Heart left ventricle (tissue), 16 donors: Measurements from ENCODE around the gene PDZD4. TPM values are rescaled to one million over a fixed set of nuclear protein-coding genes. Genes with fewer than 3 reads are reported as not detected.

ENCODE experiments used
- ATAC-seq, 4 donors: fragments of 200-7000 bp; cut with Tn5 transposase; one replicate each; pipeline ENCODE4 v1.9.1; 2020 to 2022; ENCODE audit warnings: moderate library complexity in 4 of 4, mild to moderate bottlenecking in 3 of 4, moderate number of reproducible peaks in 1 of 4
- DNase-seq, 5 donors: peaks; one replicate each; pipeline ENCODE4 v3.0.0-alpha.2; 2020
- H3K27ac ChIP-seq, 12 donors: fragments of 200-600 bp; sonication (generic) in 4 of 12; one replicate each; pipeline versions ENCODE4 v1.5.0 to v1.8.0; 2016 to 2022; ENCODE audit warnings: mild to moderate bottlenecking in 2 of 12
- H3K27me3 ChIP-seq, 9 donors: fragments of 200-600 bp; sonication (generic) in 2 of 9; one replicate each; pipeline versions ENCODE4 v1.5.1 to v1.8.0; 2016 to 2022; ENCODE audit warnings: mild to moderate bottlenecking in 3 of 9
- H3K36me3 ChIP-seq, 9 donors: fragments of 200-600 bp; sonication (generic) in 2 of 9; one replicate each; pipeline versions ENCODE4 v1.5.0 to v1.8.0; 2018 to 2022; ENCODE audit warnings: mild to moderate bottlenecking in 2 of 9
- H3K4me1 ChIP-seq, 12 donors: fragments of 200-600 bp; sonication (generic) in 4 of 12; one replicate each; pipeline versions ENCODE4 v1.5.0 to v1.8.0; 2016 to 2022; ENCODE audit warnings: mild to moderate bottlenecking in 3 of 12
- H3K4me3 ChIP-seq, 12 donors: fragments of 200-600 bp; sonication (generic) in 4 of 12; one replicate each; pipeline versions ENCODE4 v1.5.0 to v1.8.0; 2017 to 2022; ENCODE audit warnings: mild to moderate bottlenecking in 9 of 12, moderate library complexity in 4 of 12
- H3K9me3 ChIP-seq, 12 donors: fragments of 200-600 bp; sonication (generic) in 4 of 12; one replicate each; pipeline versions ENCODE4 v1.5.0 to v1.8.0; 2016 to 2022; ENCODE audit warnings: mild to moderate bottlenecking in 1 of 12
- CTCF ChIP-seq, 12 donors: fragments of 200-600 bp; sonication (generic) in 4 of 12; IDR thresholded peaks; one replicate each; pipeline versions ENCODE4 v1.5.0 to v1.8.0; 2018 to 2022; ENCODE audit warnings: antibody characterized with exemption in 12 of 12, mild to moderate bottlenecking in 5 of 12
- POLR2A ChIP-seq, 2 donors: fragments of 450-650 bp; IDR thresholded peaks; one replicate each; pipeline ENCODE4 v1.6.1; 2017; ENCODE audit warnings: antibody characterized with exemption in 2 of 2, mild to moderate bottlenecking in 2 of 2, moderate library complexity in 2 of 2
- WGBS, 4 donors: extraction: QIAGEN DNeasy Blood & Tissue Kit in 2 of 4; methylation state at CpG; one replicate each; pipeline versions ENCODE4 v1.1.5 to v1.1.7; 2013 to 2018; 5-methylcytosine and 5-hydroxymethylcytosine counted together
- intact Hi-C, 10 donors: fragments of 100-400 bp; cut with DNase I; formaldehyde crosslinking; loops; one replicate each; pipeline versions ENCODE4 v1.11.1 to v1.14.2; 2022
- polyA plus RNA-seq, 2 donors: library from polyadenylated mRNA; stranded (reverse); fragments of 200-250 nt; gene quantifications; one replicate each; pipeline ENCODE4 v1.2.3, GENCODE V29; 2013
- total RNA-seq, 9 donors: library from RNA; depleted of rRNA in 2 of 9; stranded (reverse); fragments of >200 nt in 2 of 9; fragmentation: NEBNext Ultra II Directional in 3 of 9; extraction: Animal tissue kit (Norgen Biotek cat#: 25700) in 3 of 9; gene quantifications; one replicate each; pipeline versions ENCODE4 v1.1.0 to v1.2.4, GENCODE V29; 2016 to 2023
- donor health status: ischemic (EF 13 %, LVEDD 7.1; RV severe dilation, severe dysfunction).
- donor health status: healthy with polysubstance abuse.
- donor health status: DM: no; HTN: yes; CAD: no.
- donor health status: DM: no; HTN: no; CAD: no.
- donor health status: ischemic (EF 25% LVEDD 6.9; RV normal size, moderate dysfunction).
- donor health status: ischemic (EF 25% LVEDD 5.7; RV mildly dilated, moderate dysfunction).
- donor health status: healthy.
- donor health status: DM: yes; HTN: yes; CAD: no.
- donor health status: ischemic (EF 35%, LVEDD 5.7; RV mildly dilated, moderate dysfunction).
- donor health status: nonischemic (EF 11% LVEDD 7.7; RV severe dilation, severe dysfunction).
- donor health status: DM: yes; HTN: yes; CAD: no.
- donor health status: PGD.
- donor health status: ischemic (EF 29% LVEDD 5.4; RV normal size, mild dysfunction).
- donor health status: nonischemic (EF 23%, LVEDD 6.1; RV moderate dilation, normal function).

Gene PDZD4
- total and polyA plus RNA-seq, 11 donors: 1.7 to 4.0 (median 2.4) TPM

- intact Hi-C loops: no loop called here
These were observed 15.6 kb downstream of the PDZD4 start for GRCh38 chrX:153814591-153815315.

GRCh38 chrX:153813161-153813560 is 17.2 kb downstream of the PDZD4 start:
- Histone ChIP-seq H3K4me1 (no peaks in the 10 kb centered on the region), H3K9me3 (no peaks in the 10 kb centered on the region), H3K27me3 (peaks cover 0 to 13% (median 0%) of the 10 kb centered on the region in 9 donors), H3K27ac (no peak overlapping the region), H3K36me3 (no peaks in the 10 kb centered on the region), H3K4me3 (no peak overlapping the region)
- WGBS, 4 donors: 81 to 95% (median 90%) methylated on average over 5 of the region's 5 CpGs
- intact Hi-C loops: no loop called here
- TF ChIP-seq POLR2A (IDR thresholded peaks at IDR 0.05) (no peak), CTCF (IDR thresholded peaks at IDR 0.05) (no peak)
- DNase-seq (no peak), ATAC-seq (no peak)

More at GRCh38 chrX:153814591-153815315, 15.6 kb downstream of the PDZD4 start:
- H3K36me3 ChIP-seq: no peaks in the 10 kb centered on the region
- H3K4me3 ChIP-seq: no peak overlapping the region
- TF ChIP-seq POLR2A (IDR thresholded peaks at IDR 0.05): no peak
- no peak for TF ChIP-seq CTCF (IDR thresholded peaks at IDR 0.05)
- DNase-seq: peak in 1 of 5 donors; percentile 11
- H3K27ac ChIP-seq: no peak overlapping the region
- H3K27me3 ChIP-seq: peaks cover 0 to 29% (median 0%) of the 10 kb centered on the region in 9 donors
- no peak for ATAC-seq
- no peaks in the 10 kb centered on the region for H3K9me3 ChIP-seq
- 72 to 78% (median 74%) methylated on average over 19 of the region's 19 CpGs for WGBS, 4 donors
- H3K4me1 ChIP-seq: peaks cover 0 to 7% (median 0%) of the 10 kb centered on the region in 12 donors

GRCh38 chrX:153812220-153812619 is 18.1 kb downstream of the PDZD4 start:
- Histone ChIP-seq H3K36me3 (no peaks in the 10 kb centered on the region), H3K4me3 (no peak overlapping the region), H3K27ac (no peak overlapping the region), H3K4me1 (no peaks in the 10 kb centered on the region), H3K9me3 (no peaks in the 10 kb centered on the region), H3K27me3 (peaks cover 0 to 4% (median 0%) of the 10 kb centered on the region in 9 donors)
- WGBS, 4 donors: 59 to 73% (median 65%) methylated on average over 8 to 14 of the region's 14 CpGs
- TF ChIP-seq CTCF (IDR thresholded peaks at IDR 0.05) (no peak), POLR2A (IDR thresholded peaks at IDR 0.05) (no peak)
- ATAC-seq (no peak), DNase-seq (no peak)
- intact Hi-C loops: no loop called here

GRCh38 chrX:153807976-153808375 is 22.4 kb downstream of the PDZD4 start:
- no peak for ATAC-seq
- Histone ChIP-seq H3K27me3 (peaks cover 0 to 4% (median 0%) of the 10 kb centered on the region in 9 donors), H3K4me3 (no peak overlapping the region), H3K27ac (no peak overlapping the region), H3K9me3 (peaks cover 0 to 8% (median 0%) of the 10 kb centered on the region in 12 donors), H3K4me1 (no peaks in the 10 kb centered on the region), H3K36me3 (no peaks in the 10 kb centered on the region)
- intact Hi-C loops: no loop called here
- TF ChIP-seq CTCF (IDR thresholded peaks at IDR 0.05) (no peak), POLR2A (IDR thresholded peaks at IDR 0.05) (no peak)
- DNase-seq: no peak
- 86 to 96% (median 93%) methylated on average over 18 to 19 of the region's 19 CpGs for WGBS, 4 donors
